Prostate gland (tissue), 2 donors: Measurements from ENCODE around the gene UVRAG. TPM values are rescaled to one million over a fixed set of nuclear protein-coding genes. Genes with fewer than 3 reads are reported as not detected.

Experiments
- DNase-seq: peaks from one replicate; pipeline ENCODE4 v3.0.0-alpha.2; 2019; ENCODE audit warnings: low spot score
- H3K27ac ChIP-seq, 2 donors: fragments of 200-600 bp; sonication (generic); 2 replicates each; pipeline ENCODE4 v1.5.1; 2017 to 2019
- H3K27me3 ChIP-seq: fragments of 200-600 bp; sonication (generic); replicated peaks from 2 replicates; pipeline ENCODE4 v1.5.1; 2019; ENCODE audit not compliant: insufficient read depth
- H3K36me3 ChIP-seq, 2 donors: fragments of 200-600 bp; sonication (generic); 1 replicate in 1 of 2; 2 replicates in 1 of 2; pipeline versions ENCODE4 v1.5.1 to v1.8.1; 2017 to 2019
- H3K4me1 ChIP-seq: fragments of 200-600 bp; sonication (generic); replicated peaks from 2 replicates; pipeline ENCODE4 v1.5.1; 2019
- H3K4me3 ChIP-seq, 2 donors: fragments of 200-600 bp; sonication (generic); 2 replicates each; pipeline ENCODE4 v1.5.1; 2017 to 2019
- H3K9me3 ChIP-seq: fragments of 200-600 bp; sonication (generic); 2 replicates; pipeline ENCODE4 v1.5.1; 2017
- CTCF ChIP-seq, 4 experiments: fragments of 200-600 bp in 2 of 4; fragments of 450-650 bp in 2 of 4; sonication (generic) in 2 of 4; IDR thresholded peaks; 1 replicate in 3 of 4; 2 replicates in 1 of 4; pipeline ENCODE4 v1.5.1; 2016 to 2019; ENCODE audit warnings: antibody characterized with exemption in 4 of 4, mild to moderate bottlenecking in 2 of 4, moderate library complexity in 2 of 4
- POLR2A ChIP-seq: fragments of 450-650 bp; IDR thresholded peaks from one replicate; pipeline ENCODE4 v1.6.1; 2016; ENCODE audit warnings: antibody characterized with exemption, mild to moderate bottlenecking
- POLR2AphosphoS5 ChIP-seq: sonication (generic); formaldehyde crosslinking; IDR thresholded peaks from one replicate; pipeline ENCODE4 v1.6.1; 2017; ENCODE audit warnings: antibody characterized with exemption
- WGBS: methylation state at CpG from one replicate; pipeline ENCODE4 v1.1.5; 2018; 5-methylcytosine and 5-hydroxymethylcytosine counted together
- intact Hi-C: fragments of 100-400 bp; cut with DNase I; formaldehyde crosslinking; loops from one replicate; pipeline ENCODE4 v1.14.2; 2022
- total RNA-seq, 2 donors: library from RNA; depleted of rRNA; stranded (reverse); fragments of >200 nt; gene quantifications; one replicate each; pipeline ENCODE4 v1.1.0, GENCODE V29; 2016

The UVRAG gene
- total RNA-seq, 2 donors from 2014 or later = 13.9 to 25.2 TPM

- intact Hi-C loops = no loop called here
- no peaks in the 10 kb centered on the region for H3K27me3 ChIP-seq
- H3K27ac ChIP-seq = no peak overlapping the region
- no peak for DNase-seq
- H3K4me3 ChIP-seq = no peak overlapping the region
- H3K36me3 ChIP-seq = no peaks in the 10 kb centered on the region
- 78% methylated on average over 6 of the region's 6 CpGs for WGBS
- TF ChIP-seq CTCF (IDR thresholded peaks at IDR 0.05) (no peak), POLR2AphosphoS5 (peak; percentile 29), POLR2A (no peak)
- no peaks in the 10 kb centered on the region for H3K9me3 ChIP-seq
- H3K4me1 ChIP-seq = no peaks in the 10 kb centered on the region
These were observed 17.0 kb downstream of the UVRAG start for GRCh38 chr11:75831915-75832502.

GRCh38 chr11:75834728-75835127 is 19.7 kb downstream of the UVRAG start:
- Histone ChIP-seq H3K4me3 (no peak overlapping the region), H3K27ac (no peak overlapping the region), H3K4me1 (no peaks in the 10 kb centered on the region), H3K9me3 (no peaks in the 10 kb centered on the region), H3K27me3 (no peaks in the 10 kb centered on the region), H3K36me3 (no peaks in the 10 kb centered on the region)
- no peak for TF ChIP-seq CTCF (IDR thresholded peaks at IDR 0.05)
- TF ChIP-seq POLR2A = no peak
- no peak for TF ChIP-seq POLR2AphosphoS5
- intact Hi-C loops = no loop called here
- no peak for DNase-seq
- 93% methylated on average over 3 of the region's 3 CpGs for WGBS

- DNase-seq = no peak
- intact Hi-C loops = no loop called here
- Histone ChIP-seq H3K27me3 (no peaks in the 10 kb centered on the region), H3K27ac (no peak overlapping the region), H3K4me3 (no peak overlapping the region), H3K4me1 (no peaks in the 10 kb centered on the region), H3K36me3 (no peaks in the 10 kb centered on the region), H3K9me3 (no peaks in the 10 kb centered on the region)
- 78% methylated on average over 3 of the region's 3 CpGs for WGBS
- TF ChIP-seq CTCF (IDR thresholded peaks at IDR 0.05) (no peak), POLR2A (no peak), POLR2AphosphoS5 (no peak)
These were observed 21.4 kb downstream of the UVRAG start for GRCh38 chr11:75836417-75836816.

GRCh38 chr11:75839851-75840250 is 24.8 kb downstream of the UVRAG start:
- H3K9me3 ChIP-seq = no peaks in the 10 kb centered on the region
- no peaks in the 10 kb centered on the region for H3K27me3 ChIP-seq
- intact Hi-C loops = no loop called here
- H3K4me1 ChIP-seq = no peaks in the 10 kb centered on the region
- H3K36me3 ChIP-seq = no peaks in the 10 kb centered on the region
- no peak overlapping the region for H3K27ac ChIP-seq
- H3K4me3 ChIP-seq = no peak overlapping the region
- DNase-seq = no peak
- TF ChIP-seq CTCF (IDR thresholded peaks at IDR 0.05) (no peak), POLR2A (no peak), POLR2AphosphoS5 (no peak)

GRCh38 chr11:75840522-75840921 is 25.5 kb downstream of the UVRAG start:
- H3K9me3 ChIP-seq = no peaks in the 10 kb centered on the region
- H3K36me3 ChIP-seq = no peaks in the 10 kb centered on the region
- H3K27ac ChIP-seq = no peak overlapping the region
- TF ChIP-seq POLR2A (no peak), POLR2AphosphoS5 (no peak), CTCF (IDR thresholded peaks at IDR 0.05) (no peak)
- no peak for DNase-seq
- H3K27me3 ChIP-seq = no peaks in the 10 kb centered on the region
- intact Hi-C loops = no loop called here
- no peaks in the 10 kb centered on the region for H3K4me1 ChIP-seq
- no peak overlapping the region for H3K4me3 ChIP-seq
- WGBS = 41% methylated on average over 1 of the region's 1 CpG
